ENCODE data around the gene DMD. TPM values are rescaled to one million over a fixed set of nuclear protein-coding genes. Genes with fewer than 3 reads are reported as not detected.
"Not testable (repeated sequence)": the region's sequence is repeated elsewhere in the genome, so short reads cannot be mapped to it uniquely, and the experiment has no call there.

DMD gene
- total RNA-seq, 3 donors from 2014 or later = 11.2 to 140 (median 12.6) TPM

DNA sequence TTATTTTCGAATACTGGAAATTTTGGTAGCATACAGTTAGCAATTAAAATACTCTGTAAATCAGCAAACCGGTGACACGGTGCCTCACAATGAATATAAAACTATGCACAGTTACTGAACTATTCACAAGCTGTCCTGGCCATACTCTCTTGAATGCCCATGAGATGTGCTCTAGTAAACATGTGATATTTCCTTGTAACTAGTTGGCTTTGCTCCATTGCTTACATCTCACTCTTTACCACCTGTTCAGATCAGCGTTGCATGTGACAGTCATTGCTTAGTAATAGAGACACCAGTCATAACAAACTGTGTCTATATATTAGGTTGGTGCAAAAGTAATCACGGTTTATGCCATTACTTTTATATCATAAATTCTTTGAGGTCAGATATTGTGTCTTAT lies 1241.6 kb downstream of the DMD start:
- Histone ChIP-seq H3K4me3 (no peak overlapping the region), H3K36me3 (ENCODE audit: low read depth) (no peaks in the 10 kb centered on the region), H3K4me1 (ENCODE audit: low read depth) (no peaks in the 10 kb centered on the region), H3K9me3 (no peaks in the 10 kb centered on the region)
- intact Hi-C loops (cut with DNase I, micrococcal nuclease) = no loop called here
- peak; percentile 32 for ATAC-seq
- TF ChIP-seq, protein P1, sequence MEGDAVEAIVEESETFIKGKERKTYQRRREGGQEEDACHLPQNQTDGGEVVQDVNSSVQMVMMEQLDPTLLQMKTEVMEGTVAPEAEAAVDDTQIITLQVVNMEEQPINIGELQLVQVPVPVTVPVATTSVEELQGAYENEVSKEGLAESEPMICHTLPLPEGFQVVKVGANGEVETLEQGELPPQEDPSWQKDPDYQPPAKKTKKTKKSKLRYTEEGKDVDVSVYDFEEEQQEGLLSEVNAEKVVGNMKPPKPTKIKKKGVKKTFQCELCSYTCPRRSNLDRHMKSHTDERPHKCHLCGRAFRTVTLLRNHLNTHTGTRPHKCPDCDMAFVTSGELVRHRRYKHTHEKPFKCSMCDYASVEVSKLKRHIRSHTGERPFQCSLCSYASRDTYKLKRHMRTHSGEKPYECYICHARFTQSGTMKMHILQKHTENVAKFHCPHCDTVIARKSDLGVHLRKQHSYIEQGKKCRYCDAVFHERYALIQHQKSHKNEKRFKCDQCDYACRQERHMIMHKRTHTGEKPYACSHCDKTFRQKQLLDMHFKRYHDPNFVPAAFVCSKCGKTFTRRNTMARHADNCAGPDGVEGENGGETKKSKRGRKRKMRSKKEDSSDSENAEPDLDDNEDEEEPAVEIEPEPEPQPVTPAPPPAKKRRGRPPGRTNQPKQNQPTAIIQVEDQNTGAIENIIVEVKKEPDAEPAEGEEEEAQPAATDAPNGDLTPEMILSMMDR (IDR thresholded peaks at IDR 0.05) = no peak
- DNase-seq = no peak

DNA sequence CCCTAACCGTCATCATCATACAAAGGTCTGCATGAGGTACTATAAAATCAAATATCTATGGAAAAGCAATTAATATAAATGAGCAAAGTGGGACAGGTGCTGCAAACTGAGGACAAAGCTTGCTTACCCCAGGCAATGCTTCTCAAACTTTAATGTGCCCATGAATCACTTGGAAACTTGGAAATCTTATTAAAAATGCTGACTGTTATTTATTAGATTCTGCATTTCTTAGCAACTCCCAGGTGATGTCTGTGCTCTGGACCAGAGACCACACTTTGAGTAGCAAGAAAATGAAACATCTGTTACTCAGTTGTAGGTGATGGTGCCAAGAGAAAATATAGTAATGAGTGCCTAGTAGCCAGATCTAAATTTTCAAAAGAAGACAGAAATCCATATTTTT lies 1249.1 kb downstream of the DMD start:
- H3K4me3 ChIP-seq = no peak overlapping the region
- no peaks in the 10 kb centered on the region for H3K4me1 ChIP-seq (ENCODE audit: low read depth)
- intact Hi-C loops (cut with DNase I, micrococcal nuclease) = no loop called here
- TF ChIP-seq, protein P1 (IDR thresholded peaks at IDR 0.05) = no peak
- no peaks in the 10 kb centered on the region for H3K9me3 ChIP-seq
- ATAC-seq = no peak
- DNase-seq = no peak
- H3K36me3 ChIP-seq (ENCODE audit: low read depth) = no peaks in the 10 kb centered on the region

DNA sequence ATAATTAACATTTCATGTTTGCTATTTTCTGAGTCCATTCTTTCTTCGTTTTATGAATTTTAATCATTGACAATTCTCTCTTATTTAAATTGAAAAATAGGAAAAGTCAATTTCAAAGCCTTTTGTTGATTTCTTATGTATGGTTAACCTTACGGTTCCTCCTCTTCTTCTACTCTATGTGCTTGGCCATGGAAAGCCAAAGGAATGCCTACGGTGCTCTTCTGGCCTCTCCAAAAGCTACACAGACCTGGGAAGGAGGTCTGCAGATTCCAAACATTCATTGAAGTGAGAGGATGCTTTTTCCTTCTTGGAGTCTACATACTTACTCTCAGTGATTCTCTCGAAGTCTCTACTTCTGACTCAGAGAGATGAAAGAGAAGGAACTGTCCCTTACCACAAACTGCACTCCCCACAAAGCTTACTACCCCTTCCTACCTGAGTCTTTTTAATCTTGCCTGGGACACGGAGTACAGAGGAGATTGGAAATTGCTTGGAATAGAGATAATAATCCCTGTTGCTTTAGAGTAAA lies 1276.4 kb downstream of the DMD start:
- no peak for DNase-seq
- Histone ChIP-seq H3K36me3 (ENCODE audit: low read depth) (no peaks in the 10 kb centered on the region), H3K4me3 (no peak overlapping the region), H3K4me1 (ENCODE audit: low read depth) (no peaks in the 10 kb centered on the region), H3K9me3 (no peaks in the 10 kb centered on the region)
- TF ChIP-seq, protein P1 (IDR thresholded peaks at IDR 0.05) = no peak
- ATAC-seq = no peak
- intact Hi-C loops (cut with DNase I, micrococcal nuclease) = no loop called here

DNA sequence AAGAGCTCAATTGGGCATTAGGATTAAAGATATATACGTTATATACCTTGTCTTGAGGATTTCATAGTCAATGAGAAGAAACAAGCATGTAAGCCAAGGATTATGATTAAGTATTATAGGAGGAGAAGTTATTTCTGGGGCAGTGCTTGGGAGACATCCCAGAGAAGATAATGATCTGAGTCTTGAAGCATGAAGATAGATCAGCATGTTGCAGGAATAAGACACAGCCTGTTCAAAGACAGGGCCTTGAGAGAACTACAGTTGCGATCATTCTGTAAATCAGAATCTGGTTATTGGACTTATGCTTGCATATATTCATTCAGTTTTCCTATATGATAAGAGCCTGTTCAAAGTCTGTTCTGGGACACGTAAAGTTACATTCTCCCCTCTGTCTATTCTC lies 1277.3 kb downstream of the DMD start:
- no peaks in the 10 kb centered on the region for H3K9me3 ChIP-seq
- ATAC-seq (no peak), DNase-seq (no peak)
- TF ChIP-seq, protein P1 (IDR thresholded peaks at IDR 0.05) = no peak
- no peaks in the 10 kb centered on the region for H3K4me1 ChIP-seq (ENCODE audit: low read depth)
- intact Hi-C loops (cut with DNase I, micrococcal nuclease) = no loop called here
- H3K36me3 ChIP-seq (ENCODE audit: low read depth) = no peaks in the 10 kb centered on the region
- H3K4me3 ChIP-seq = no peak overlapping the region

DNA sequence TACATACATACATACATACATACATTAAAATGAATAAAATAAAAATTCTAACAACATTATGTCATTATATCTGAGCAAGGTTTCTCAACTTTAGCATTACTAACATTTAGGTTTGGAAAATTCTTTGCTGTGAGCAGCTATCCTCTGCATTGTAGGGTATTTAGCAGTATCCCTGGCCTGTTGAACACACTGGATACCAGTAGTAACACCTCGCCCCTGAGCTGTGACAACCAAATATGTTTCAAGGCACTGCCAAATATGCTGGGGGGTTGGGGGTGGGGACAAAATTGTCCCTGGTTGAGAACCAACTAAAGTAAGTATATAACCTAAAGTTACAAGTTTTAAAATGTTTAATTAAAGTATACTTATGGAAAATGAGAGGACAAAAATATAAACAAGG lies 1278.6 kb downstream of the DMD start:
- no peaks in the 10 kb centered on the region for H3K36me3 ChIP-seq (ENCODE audit: low read depth)
- ATAC-seq (no peak), DNase-seq (no peak)
- TF ChIP-seq, protein P1 (IDR thresholded peaks at IDR 0.05) = no peak
- intact Hi-C loops (cut with DNase I, micrococcal nuclease) = no loop called here
- H3K4me1 ChIP-seq (ENCODE audit: low read depth) = no peaks in the 10 kb centered on the region
- no peak overlapping the region for H3K4me3 ChIP-seq
- no peaks in the 10 kb centered on the region for H3K9me3 ChIP-seq

DNA sequence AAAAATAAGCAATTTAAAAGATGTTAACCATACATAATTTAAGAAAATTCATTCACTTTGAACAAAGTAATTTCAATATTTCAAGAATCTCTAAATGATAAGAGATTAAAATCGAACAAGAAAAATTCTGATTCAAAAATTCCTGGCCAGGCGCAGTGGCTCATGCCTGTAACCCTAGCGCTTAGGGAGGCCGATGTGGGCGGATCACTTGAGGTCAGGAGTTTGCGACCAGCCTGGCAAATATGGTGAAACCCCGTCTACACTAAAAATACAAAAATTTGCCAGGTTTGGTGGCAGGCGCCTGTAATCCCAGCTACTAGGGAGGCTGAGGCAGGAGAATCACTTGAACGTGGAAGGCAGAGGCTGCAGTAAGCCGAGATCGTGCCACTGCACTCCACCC lies 1279.0 kb downstream of the DMD start:
- ATAC-seq; intact Hi-C loops (cut with DNase I, micrococcal nuclease); DNase-seq; H3K4me3 ChIP-seq; H3K36me3 ChIP-seq (ENCODE audit: low read depth); H3K4me1 ChIP-seq (ENCODE audit: low read depth); H3K9me3 ChIP-seq: not testable (repeated sequence)
